GM12891 (cell line): ENCODE data around the gene NF1.

Experiments
- POLR2A ChIP-seq: IDR thresholded peaks from 2 replicates; pipeline ENCODE4 v1.6.1; 2011; ENCODE audit warnings: low read depth, low read length, control low read depth
- POLR2AphosphoS5 ChIP-seq: IDR thresholded peaks from 2 replicates; pipeline ENCODE4 v1.6.1; 2011; ENCODE audit warnings: low read depth, low read length, control low read depth
- POU2F2 ChIP-seq: IDR thresholded peaks from 2 replicates; pipeline ENCODE4 v1.6.1; 2011; ENCODE audit warnings: low read depth, mild to moderate bottlenecking, control low read depth, low read length, moderate library complexity

DNA sequence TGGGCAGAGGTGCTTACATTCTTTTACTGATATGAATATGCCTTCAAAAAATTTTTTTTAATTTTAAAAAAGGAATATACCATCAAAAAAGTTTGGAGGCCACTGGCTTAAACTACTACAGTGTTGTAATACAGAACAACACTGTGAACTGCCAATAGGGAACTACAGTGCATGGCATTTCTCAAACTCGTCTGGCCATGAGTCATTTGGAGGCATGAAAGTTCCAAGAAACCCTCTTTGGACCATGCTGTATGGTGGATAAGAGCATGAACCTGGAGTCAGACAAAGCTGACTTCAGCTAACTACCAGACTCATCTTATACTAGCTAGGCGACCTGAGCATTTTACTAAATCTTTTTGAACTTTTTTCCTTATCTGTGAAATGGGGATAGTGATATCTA lies 9.2 kb upstream of the NF1 start:
- TF ChIP-seq POU2F2 (no peak), POLR2AphosphoS5 (no peak), POLR2A (no peak)
